Sigmoid colon (tissue), 4 donors: ENCODE measurements around the gene SANBR.

Experiments used
- EP300 ChIP-seq, 4 donors: sonication (generic); formaldehyde crosslinking; IDR thresholded peaks; one replicate each; pipeline ENCODE4 v1.6.1; 2017; ENCODE audit warnings: antibody characterized with exemption in 4 of 4
- POLR2A ChIP-seq, 2 donors: fragments of 450-650 bp; IDR thresholded peaks; one replicate each; pipeline ENCODE4 v1.6.1; 2016; ENCODE audit warnings: antibody characterized with exemption in 2 of 2, mild to moderate bottlenecking in 2 of 2, moderate library complexity in 2 of 2
- POLR2AphosphoS5 ChIP-seq, 4 donors: sonication (generic); formaldehyde crosslinking; IDR thresholded peaks; one replicate each; pipeline ENCODE4 v1.6.1; 2017; ENCODE audit warnings: antibody characterized with exemption in 4 of 4
- TF ChIP-seq, protein P1 (sequence below), 4 experiments: fragments of 450-650 bp in 3 of 4; fragments of 200-600 bp in 1 of 4; IDR thresholded peaks; one replicate each; pipeline ENCODE4 v1.5.1; 2016 to 2019; ENCODE audit warnings: antibody characterized with exemption in 4 of 4, mild to moderate bottlenecking in 3 of 4, moderate library complexity in 2 of 4

DNA sequence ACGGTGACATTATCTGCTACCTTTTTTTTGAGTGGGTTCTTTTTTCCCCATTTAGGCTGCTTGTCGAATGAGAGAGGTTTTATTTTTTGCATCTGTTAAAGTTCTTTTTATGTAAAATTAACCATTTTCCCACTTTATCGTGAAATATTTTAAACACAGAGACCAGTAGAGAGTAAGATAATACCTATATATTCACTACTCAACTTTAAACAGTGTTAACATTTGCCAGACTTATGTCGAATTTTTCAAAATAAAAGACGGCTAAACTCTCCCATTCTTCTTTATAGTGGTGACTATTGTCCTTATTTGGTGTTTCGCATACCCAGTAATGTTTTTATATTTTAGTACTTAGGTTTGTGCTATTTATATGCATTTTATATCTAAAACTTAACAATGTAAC, 46.9 kb upstream of the SANBR start:
- TF ChIP-seq, protein P1, sequence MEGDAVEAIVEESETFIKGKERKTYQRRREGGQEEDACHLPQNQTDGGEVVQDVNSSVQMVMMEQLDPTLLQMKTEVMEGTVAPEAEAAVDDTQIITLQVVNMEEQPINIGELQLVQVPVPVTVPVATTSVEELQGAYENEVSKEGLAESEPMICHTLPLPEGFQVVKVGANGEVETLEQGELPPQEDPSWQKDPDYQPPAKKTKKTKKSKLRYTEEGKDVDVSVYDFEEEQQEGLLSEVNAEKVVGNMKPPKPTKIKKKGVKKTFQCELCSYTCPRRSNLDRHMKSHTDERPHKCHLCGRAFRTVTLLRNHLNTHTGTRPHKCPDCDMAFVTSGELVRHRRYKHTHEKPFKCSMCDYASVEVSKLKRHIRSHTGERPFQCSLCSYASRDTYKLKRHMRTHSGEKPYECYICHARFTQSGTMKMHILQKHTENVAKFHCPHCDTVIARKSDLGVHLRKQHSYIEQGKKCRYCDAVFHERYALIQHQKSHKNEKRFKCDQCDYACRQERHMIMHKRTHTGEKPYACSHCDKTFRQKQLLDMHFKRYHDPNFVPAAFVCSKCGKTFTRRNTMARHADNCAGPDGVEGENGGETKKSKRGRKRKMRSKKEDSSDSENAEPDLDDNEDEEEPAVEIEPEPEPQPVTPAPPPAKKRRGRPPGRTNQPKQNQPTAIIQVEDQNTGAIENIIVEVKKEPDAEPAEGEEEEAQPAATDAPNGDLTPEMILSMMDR (IDR thresholded peaks at IDR 0.05), result no peak
- TF ChIP-seq POLR2A (IDR thresholded peaks at IDR 0.05) (no peak), POLR2AphosphoS5 (IDR thresholded peaks at IDR 0.05) (no peak), EP300 (IDR thresholded peaks at IDR 0.05) (no peak)
